Glutamatergic neuron (in vitro differentiated cells): ENCODE data around the gene MANEA. TPM values are rescaled to one million over a fixed set of nuclear protein-coding genes. Genes with fewer than 3 reads are reported as not detected.

Experiments
- DNase-seq: peaks from one replicate; pipeline ENCODE4 v3.0.0; 2022
- H3K27ac Mint-ChIP-seq: one replicate; pipeline ENCODE4 v1.8.0; 2020; ENCODE audit warnings: mild to moderate bottlenecking, mixed read lengths, inconsistent platforms; ENCODE audit not compliant: unreplicated experiment
- H3K27me3 Mint-ChIP-seq: one replicate; pipeline ENCODE4 v1.8.0; 2020; ENCODE audit warnings: mild to moderate bottlenecking, moderate library complexity, mixed read lengths, inconsistent platforms; ENCODE audit not compliant: unreplicated experiment
- H3K36me3 Mint-ChIP-seq: one replicate; pipeline ENCODE4 v1.8.0; 2020; ENCODE audit warnings: mild to moderate bottlenecking, mixed read lengths, inconsistent platforms; ENCODE audit not compliant: unreplicated experiment
- H3K4me1 Mint-ChIP-seq: one replicate; pipeline ENCODE4 v1.8.0; 2020; ENCODE audit warnings: mild to moderate bottlenecking, low read depth, mixed read lengths, inconsistent platforms; ENCODE audit not compliant: unreplicated experiment
- H3K4me3 Mint-ChIP-seq: one replicate; pipeline ENCODE4 v1.8.0; 2020; ENCODE audit warnings: mild to moderate bottlenecking, mixed read lengths, inconsistent platforms; ENCODE audit not compliant: unreplicated experiment
- H3K9me3 Mint-ChIP-seq: one replicate; pipeline ENCODE4 v1.8.0; 2020; ENCODE audit warnings: mild to moderate bottlenecking, moderate library complexity, mixed read lengths, inconsistent platforms; ENCODE audit not compliant: unreplicated experiment
- CTCF ChIP-seq: fragments of 200-600 bp; sonication (generic); IDR thresholded peaks from one replicate; pipeline ENCODE4 v1.5.0; 2021; ENCODE audit not compliant: partially characterized antibody, unreplicated experiment
- total RNA-seq: library from RNA; stranded (reverse); fragmentation: NEBNext Ultra II Directional; extraction: Animal tissue kit (Norgen Biotek cat#: 25700); gene quantifications from one replicate; pipeline ENCODE4 v1.2.1, GENCODE V29; 2021; ENCODE audit not compliant: unreplicated experiment

The MANEA gene
- total RNA-seq, 1 donor from 2014 or later: 11.7 TPM

DNA sequence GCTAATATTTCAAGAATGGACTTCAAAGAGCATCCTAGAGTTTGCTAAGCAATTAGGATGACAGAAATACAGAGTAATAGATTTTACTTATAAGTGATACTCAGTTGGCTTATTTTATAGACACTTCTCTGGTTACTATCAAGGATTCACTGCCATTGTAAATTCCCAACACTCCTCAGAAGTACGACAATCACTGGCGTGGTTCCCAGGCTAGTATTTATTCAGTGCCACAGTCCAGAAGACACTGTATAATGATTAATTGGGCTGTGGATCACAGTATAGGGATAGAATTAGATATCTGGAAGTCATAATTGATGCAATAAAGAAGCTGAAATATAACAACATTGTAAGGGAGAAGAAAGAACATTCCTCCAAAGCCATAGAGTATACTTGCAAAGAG lies 15.7 kb downstream of the MANEA start:
- H3K27ac Mint-ChIP-seq: no peak overlapping the region
- no peaks in the 10 kb centered on the region for H3K27me3 Mint-ChIP-seq
- H3K9me3 Mint-ChIP-seq: no peaks in the 10 kb centered on the region
- peaks cover 6% of the 10 kb centered on the region for H3K36me3 Mint-ChIP-seq
- TF ChIP-seq CTCF: no peak
- no peak overlapping the region for H3K4me3 Mint-ChIP-seq
- peaks cover 2% of the 10 kb centered on the region for H3K4me1 Mint-ChIP-seq
- no peak for DNase-seq

DNA sequence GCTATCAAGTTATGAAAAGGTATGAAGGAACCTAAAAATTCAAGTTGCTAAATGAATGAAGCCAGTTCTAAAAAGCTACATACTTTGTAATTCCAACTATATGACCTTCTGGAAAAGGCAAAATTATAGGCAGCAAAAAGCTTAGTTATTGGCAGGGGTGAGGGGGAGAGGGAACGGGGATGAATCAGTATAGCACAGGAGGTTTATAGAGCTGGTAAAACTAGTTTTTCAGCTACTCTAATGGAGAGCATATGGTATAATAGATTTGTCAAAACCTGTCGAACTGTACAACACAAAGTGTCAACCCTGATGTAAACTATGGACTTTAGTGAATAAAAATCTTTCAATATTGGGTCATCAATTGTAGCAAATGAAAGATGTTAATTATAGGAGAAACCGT lies 18.7 kb downstream of the MANEA start:
- no peaks in the 10 kb centered on the region for H3K27me3 Mint-ChIP-seq
- TF ChIP-seq CTCF: no peak
- peaks cover 2% of the 10 kb centered on the region for H3K4me1 Mint-ChIP-seq
- no peak overlapping the region for H3K27ac Mint-ChIP-seq
- H3K4me3 Mint-ChIP-seq: no peak overlapping the region
- DNase-seq: no peak
- H3K9me3 Mint-ChIP-seq: peaks cover 2% of the 10 kb centered on the region
- peaks cover 6% of the 10 kb centered on the region for H3K36me3 Mint-ChIP-seq

DNA sequence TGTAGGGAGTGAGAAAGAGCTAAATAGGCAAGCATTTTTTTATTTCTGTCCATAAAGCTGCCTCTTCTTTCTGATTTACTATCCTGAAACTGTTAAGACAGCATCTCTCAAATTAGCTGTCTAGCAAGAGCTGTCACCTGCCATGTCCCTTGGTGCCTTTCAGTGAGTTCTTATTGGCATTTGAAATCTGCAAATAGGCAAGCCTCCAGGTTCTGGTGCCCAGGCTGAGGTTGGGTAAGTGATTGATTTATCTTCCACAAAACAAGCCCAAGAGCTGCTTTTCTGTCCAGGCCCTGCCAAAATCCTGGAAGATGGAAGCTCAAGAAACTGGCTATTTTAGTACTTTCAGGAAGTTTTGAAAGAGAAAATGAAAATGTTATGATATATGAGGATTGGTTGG lies 22.4 kb downstream of the MANEA start:
- no peak overlapping the region for H3K27ac Mint-ChIP-seq

GRCh38 chr6:95601133-95601532 lies 23.8 kb downstream of the MANEA start:
- no peak for TF ChIP-seq CTCF

More for the DNA sequence above, 22.4 kb downstream of the MANEA start:
- no peak for DNase-seq
- Mint-ChIP-seq H3K36me3 (no peaks in the 10 kb centered on the region), H3K4me3 (no peak overlapping the region), H3K27me3 (no peaks in the 10 kb centered on the region), H3K4me1 (no peaks in the 10 kb centered on the region), H3K9me3 (peaks cover 2% of the 10 kb centered on the region)
- no peak for TF ChIP-seq CTCF

DNA sequence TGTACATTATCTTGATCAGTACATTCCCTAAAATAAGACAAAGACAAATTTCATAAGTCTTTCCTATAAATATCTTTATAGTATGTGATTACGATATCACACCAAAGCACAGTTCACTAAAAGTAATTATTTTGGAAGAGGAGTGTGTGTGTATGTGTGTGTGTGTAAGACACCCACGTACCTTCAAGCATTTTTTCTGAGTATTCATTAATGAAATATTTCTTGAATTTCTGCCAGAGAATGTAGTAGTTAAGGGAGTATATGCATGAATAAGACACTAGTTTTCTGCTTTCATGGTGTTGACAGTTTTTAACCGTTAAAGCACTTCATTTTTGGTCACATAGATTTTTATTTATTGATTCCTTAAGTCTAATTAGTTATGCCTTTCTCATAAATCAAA lies 36.8 kb downstream of the MANEA start:
- Mint-ChIP-seq H3K27ac (no peak overlapping the region), H3K4me1 (no peaks in the 10 kb centered on the region), H3K27me3 (no peaks in the 10 kb centered on the region), H3K9me3 (no peaks in the 10 kb centered on the region), H3K36me3 (no peaks in the 10 kb centered on the region), H3K4me3 (no peak overlapping the region)
- no peak for DNase-seq
- no peak for TF ChIP-seq CTCF

More at GRCh38 chr6:95601133-95601532, 23.8 kb downstream of the MANEA start:
- DNase-seq: no peak
- Mint-ChIP-seq H3K4me1 (no peaks in the 10 kb centered on the region), H3K27me3 (no peaks in the 10 kb centered on the region), H3K4me3 (no peak overlapping the region), H3K36me3 (no peaks in the 10 kb centered on the region), H3K27ac (no peak overlapping the region), H3K9me3 (peaks cover 2% of the 10 kb centered on the region)
